OCI-LY3 (cell line): ENCODE results near the gene SPNS3.

Experiments
- CTCF ChIP-seq: fragments of 200-600, 300-600 bp; sonication (generic); IDR thresholded peaks from 2 replicates; pipeline ENCODE4 v1.5.1; 2014; ENCODE audit warnings: antibody characterized with exemption, low read length, low read depth
- EZH2phosphoT487 ChIP-seq: fragments of 200-600 bp; shearing (Covaris generic); IDR thresholded peaks from 2 replicates; pipeline ENCODE4 v1.6.1; 2018; ENCODE audit warnings: antibody characterized with exemption, mixed run types, low read depth

DNA sequence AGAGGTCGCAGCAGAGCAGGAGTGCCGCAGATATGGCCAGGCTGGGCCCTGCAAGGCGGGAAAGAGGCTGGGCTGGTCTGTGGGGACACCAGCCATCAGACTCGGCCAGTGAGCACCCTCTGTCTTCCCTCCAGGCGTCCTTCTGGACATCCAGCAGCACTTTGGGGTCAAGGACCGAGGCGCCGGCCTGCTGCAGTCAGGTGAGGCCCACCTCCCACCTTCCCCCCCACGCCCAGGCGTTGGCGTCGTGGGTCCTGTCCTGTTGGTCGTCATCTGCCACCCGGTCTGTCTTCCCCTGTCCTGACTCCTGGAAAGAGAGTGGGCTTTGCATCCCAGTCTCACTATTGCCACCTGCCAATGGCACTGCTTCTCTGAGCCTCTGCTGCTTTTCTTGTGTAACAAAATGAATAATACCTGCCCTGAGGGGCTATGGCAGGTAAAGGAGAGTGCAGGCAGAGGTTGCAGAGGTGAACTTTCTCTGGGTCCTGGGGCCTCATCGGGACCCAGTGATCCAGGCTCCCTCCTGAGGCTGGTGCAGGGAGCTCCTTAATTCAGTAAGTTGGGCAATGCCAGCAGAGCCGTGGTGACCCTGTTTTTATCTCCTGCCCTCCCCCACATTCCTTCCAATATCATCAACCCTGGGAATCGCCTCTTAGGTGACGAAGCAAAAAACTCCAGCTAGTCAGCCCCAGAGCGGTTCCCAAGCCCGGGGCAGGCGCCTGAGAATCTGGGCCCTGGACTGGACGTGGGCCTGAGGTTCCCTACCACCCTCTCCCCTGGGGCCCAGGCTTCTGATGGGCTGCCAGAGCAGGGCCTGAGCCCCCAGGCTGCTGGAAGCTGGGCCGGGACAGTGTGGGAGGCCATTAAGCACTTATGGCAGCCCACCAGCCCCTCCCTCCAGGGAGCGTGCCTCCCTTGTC lies 79.6 kb downstream of the SPNS3 start:
- TF ChIP-seq EZH2phosphoT487 (no peak), CTCF (no peak)
